DND-41 (cell line): Measurements from ENCODE around the gene ASCC2.

Source experiments
- ATAC-seq: fragments of 200-7000 bp; cut with Tn5 transposase; 3 replicates; pipeline ENCODE4 v1.9.1; 2021; ENCODE audit warnings: low read depth; ENCODE audit not compliant: insufficient read depth
- DNase-seq: peaks from one replicate; pipeline ENCODE4 v3.0.0-alpha.2; 2020
- H2AFZ ChIP-seq: 2 replicates; pipeline ENCODE4 v1.6.0; 2012; ENCODE audit warnings: low read depth, low read length
- H3K27ac ChIP-seq: 2 replicates; pipeline ENCODE4 v1.5.1; 2012; ENCODE audit warnings: low read length, inconsistent platforms
- H3K27me3 ChIP-seq: fragments of 200-600 bp; sonication (generic); 2 replicates; pipeline ENCODE4 v1.6.0; 2012; ENCODE audit warnings: low read length, mild to moderate bottlenecking, inconsistent platforms; ENCODE audit not compliant: insufficient read depth, poor library complexity
- H3K36me3 ChIP-seq: 2 replicates; pipeline ENCODE4 v1.5.1; 2012; ENCODE audit warnings: low read length, inconsistent platforms; ENCODE audit not compliant: insufficient read depth
- H3K4me1 ChIP-seq: 2 replicates; pipeline ENCODE4 v1.5.1; 2012; ENCODE audit warnings: mild to moderate bottlenecking, low read length; ENCODE audit not compliant: insufficient read depth
- H3K4me2 ChIP-seq: 2 replicates; pipeline ENCODE4 v1.6.0; 2012; ENCODE audit warnings: mild to moderate bottlenecking, moderate library complexity, low read length, inconsistent platforms; ENCODE audit not compliant: insufficient read depth
- H3K4me3 ChIP-seq, 2 experiments: fragments of 200-600 bp in 1 of 2; shearing (Covaris generic) in 1 of 2; 2 replicates each; pipeline ENCODE4 v1.5.1; 2012 to 2016; ENCODE audit warnings: inconsistent platforms in 2 of 2, low read length in 2 of 2, mild to moderate bottlenecking in 2 of 2, low read depth in 1 of 2, moderate library complexity in 1 of 2
- H3K79me2 ChIP-seq: 2 replicates; pipeline ENCODE4 v1.6.0; 2012; ENCODE audit warnings: low read length, inconsistent platforms; ENCODE audit not compliant: insufficient read depth
- H3K9ac ChIP-seq: 2 replicates; pipeline ENCODE4 v1.6.0; 2012; ENCODE audit warnings: low read depth, mild to moderate bottlenecking, inconsistent platforms, low read length, moderate library complexity
- H3K9me3 ChIP-seq: 2 replicates; pipeline ENCODE4 v1.5.1; 2012; ENCODE audit warnings: low read length, moderate library complexity, mild to moderate bottlenecking, inconsistent platforms; ENCODE audit not compliant: insufficient read depth, severe bottlenecking
- H4K20me1 ChIP-seq: 2 replicates; pipeline ENCODE4 v1.6.0; 2012; ENCODE audit warnings: low read length; ENCODE audit not compliant: insufficient read depth
- CTCF ChIP-seq: IDR thresholded peaks from 2 replicates; pipeline ENCODE4 v1.5.1; 2012; ENCODE audit warnings: borderline replicate concordance, low read length, moderate library complexity, mild to moderate bottlenecking; ENCODE audit not compliant: poor library complexity, severe bottlenecking; ENCODE audit errors: extremely low read depth
- EZH2 ChIP-seq: IDR thresholded peaks from 3 replicates; pipeline ENCODE4 v1.6.1; 2012; ENCODE audit warnings: borderline replicate concordance, low read depth, mild to moderate bottlenecking, moderate library complexity, low read length, inconsistent platforms; ENCODE audit not compliant: severe bottlenecking

The ASCC2 gene

GRCh38 chr22:29882716-29883044 lies 44.6 kb upstream of the ASCC2 start:
- peaks cover 26% of the 10 kb centered on the region for H4K20me1 ChIP-seq
- peak overlapping the region; percentile 57 for H2AFZ ChIP-seq
- H3K4me1 ChIP-seq, result peaks cover 33% of the 10 kb centered on the region
- H3K9ac ChIP-seq, result peak overlapping the region; percentile 98; the same call in 1 of the 2 replicates
- H3K9me3 ChIP-seq, result no peaks in the 10 kb centered on the region
- DNase-seq (no peak), ATAC-seq (no peak)
- H3K79me2 ChIP-seq, result peaks cover 46% of the 10 kb centered on the region
- H3K27ac ChIP-seq, result no peak overlapping the region
- H3K4me3 ChIP-seq, result peak overlapping the region; percentile 100; a peak in 3 of 4 replicates
- peaks cover 7% of the 10 kb centered on the region; the same call in 1 of the 2 replicates for H3K36me3 ChIP-seq
- peak overlapping the region; percentile 95 for H3K4me2 ChIP-seq
- no peak for TF ChIP-seq EZH2
- TF ChIP-seq CTCF, result no peak
- peaks cover under 1% of the 10 kb centered on the region for H3K27me3 ChIP-seq

GRCh38 chr22:29879753-29880152 lies 41.7 kb upstream of the ASCC2 start:
- H4K20me1 ChIP-seq, result peaks cover 10% of the 10 kb centered on the region
- no peak overlapping the region for H2AFZ ChIP-seq
- no peak overlapping the region for H3K4me2 ChIP-seq
- no peak overlapping the region for H3K4me3 ChIP-seq
- TF ChIP-seq CTCF (no peak), EZH2 (no peak)
- no peaks in the 10 kb centered on the region for H3K9me3 ChIP-seq
- H3K4me1 ChIP-seq, result peaks cover 15% of the 10 kb centered on the region
- H3K79me2 ChIP-seq, result peaks cover 17% of the 10 kb centered on the region
- ATAC-seq, result no peak
- no peak overlapping the region for H3K9ac ChIP-seq
- H3K36me3 ChIP-seq, result peaks cover 7% of the 10 kb centered on the region; the same call in 1 of the 2 replicates
- peak; percentile 14 for DNase-seq
- H3K27me3 ChIP-seq, result peaks cover 17% of the 10 kb centered on the region
- H3K27ac ChIP-seq, result no peak overlapping the region

- H3K4me3 ChIP-seq, result no peak overlapping the region
- no peaks in the 10 kb centered on the region for H4K20me1 ChIP-seq
- H3K36me3 ChIP-seq, result no peaks in the 10 kb centered on the region
- no peak overlapping the region for H3K9ac ChIP-seq
- DNase-seq (no peak), ATAC-seq (no peak)
- H3K79me2 ChIP-seq, result no peaks in the 10 kb centered on the region
- no peak overlapping the region for H3K4me2 ChIP-seq
- H3K27me3 ChIP-seq, result peaks cover 22% of the 10 kb centered on the region
- no peak overlapping the region for H2AFZ ChIP-seq
- H3K9me3 ChIP-seq, result no peaks in the 10 kb centered on the region
- peaks cover 2% of the 10 kb centered on the region for H3K4me1 ChIP-seq
- no peak overlapping the region for H3K27ac ChIP-seq
- TF ChIP-seq EZH2 (no peak), CTCF (no peak)
These were observed 39.5 kb upstream of the ASCC2 start for GRCh38 chr22:29877620-29878019.

GRCh38 chr22:29873943-29874342 lies 35.9 kb upstream of the ASCC2 start:
- Histone ChIP-seq H3K27ac (no peak overlapping the region), H3K4me3 (no peak overlapping the region), H3K9ac (no peak overlapping the region), H3K4me2 (no peak overlapping the region), H3K9me3 (no peaks in the 10 kb centered on the region), H3K4me1 (no peaks in the 10 kb centered on the region), H4K20me1 (no peaks in the 10 kb centered on the region), H3K79me2 (no peaks in the 10 kb centered on the region), H3K27me3 (peaks cover 22% of the 10 kb centered on the region), H2AFZ (no peak overlapping the region), H3K36me3 (no peaks in the 10 kb centered on the region)
- ATAC-seq (no peak), DNase-seq (no peak)
- TF ChIP-seq CTCF (no peak), EZH2 (no peak)
